Measurements from ENCODE around the gene KCTD21.
"Not testable (repeated sequence)": the region's sequence is repeated elsewhere in the genome, so short reads cannot be mapped to it uniquely, and the experiment has no call there.

The KCTD21 gene

DNA sequence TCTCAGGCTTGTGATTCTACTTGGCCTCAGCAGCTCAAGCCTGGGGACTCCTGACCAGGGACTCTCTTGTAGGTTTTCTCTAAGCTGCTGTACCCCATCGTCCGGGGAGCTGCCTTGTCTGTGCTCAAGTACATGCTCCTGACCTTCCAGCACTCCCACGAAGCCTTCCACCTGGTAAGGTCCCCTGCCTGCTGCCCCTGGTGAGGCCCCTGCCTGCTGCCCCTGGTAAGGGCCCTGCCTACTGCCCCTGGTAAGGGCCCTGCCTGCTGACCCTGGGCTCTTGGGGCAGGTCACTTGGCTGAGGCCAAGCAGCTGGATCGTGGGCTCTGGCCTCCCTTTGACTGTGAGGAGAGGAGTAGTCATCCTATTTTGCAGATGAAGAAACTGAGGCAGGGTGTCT is 11.6 kb upstream of the KCTD21 start:
- no peak for DNase-seq

GRCh38 chr11:78199653-78200015 is 11.2 kb upstream of the KCTD21 start:
- no peak for DNase-seq

DNA sequence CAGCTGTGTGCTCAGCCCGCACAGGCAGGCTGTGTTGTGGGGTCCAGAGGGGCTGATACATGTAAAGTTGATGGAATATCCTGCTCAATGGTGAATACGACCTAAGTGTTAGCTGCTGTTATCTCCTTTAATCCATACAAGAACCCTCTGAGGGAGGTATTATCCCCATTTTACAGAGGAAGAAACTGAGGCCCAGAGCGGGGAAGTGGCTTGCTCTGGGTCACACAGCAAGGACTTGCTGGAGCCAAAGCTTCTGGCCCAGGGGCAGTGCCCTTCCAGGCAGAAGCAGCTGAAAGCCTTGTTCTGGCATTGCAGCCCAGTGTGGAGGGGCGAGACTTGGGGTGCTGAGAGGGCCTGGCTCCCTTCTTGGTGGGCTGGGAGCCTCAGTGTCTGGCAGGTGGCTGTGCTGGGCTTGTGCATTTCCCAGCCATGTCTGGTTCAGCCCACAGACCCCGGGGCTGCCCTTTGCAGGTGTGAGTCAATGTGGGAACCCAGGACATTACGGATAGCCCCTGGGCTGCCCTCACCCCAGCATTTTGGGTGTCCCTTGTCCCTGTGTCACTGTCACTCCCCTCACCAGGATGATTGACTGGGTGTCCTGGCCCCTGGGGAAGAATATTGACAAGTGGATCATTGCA is 10.7 kb upstream of the KCTD21 start:
- DNase-seq, result no peak

GRCh38 chr11:78197816-78198215 is 9.4 kb upstream of the KCTD21 start:
- no peak for DNase-seq

GRCh38 chr11:78196661-78197091 is 8.2 kb upstream of the KCTD21 start:
- DNase-seq, result no peak

DNA sequence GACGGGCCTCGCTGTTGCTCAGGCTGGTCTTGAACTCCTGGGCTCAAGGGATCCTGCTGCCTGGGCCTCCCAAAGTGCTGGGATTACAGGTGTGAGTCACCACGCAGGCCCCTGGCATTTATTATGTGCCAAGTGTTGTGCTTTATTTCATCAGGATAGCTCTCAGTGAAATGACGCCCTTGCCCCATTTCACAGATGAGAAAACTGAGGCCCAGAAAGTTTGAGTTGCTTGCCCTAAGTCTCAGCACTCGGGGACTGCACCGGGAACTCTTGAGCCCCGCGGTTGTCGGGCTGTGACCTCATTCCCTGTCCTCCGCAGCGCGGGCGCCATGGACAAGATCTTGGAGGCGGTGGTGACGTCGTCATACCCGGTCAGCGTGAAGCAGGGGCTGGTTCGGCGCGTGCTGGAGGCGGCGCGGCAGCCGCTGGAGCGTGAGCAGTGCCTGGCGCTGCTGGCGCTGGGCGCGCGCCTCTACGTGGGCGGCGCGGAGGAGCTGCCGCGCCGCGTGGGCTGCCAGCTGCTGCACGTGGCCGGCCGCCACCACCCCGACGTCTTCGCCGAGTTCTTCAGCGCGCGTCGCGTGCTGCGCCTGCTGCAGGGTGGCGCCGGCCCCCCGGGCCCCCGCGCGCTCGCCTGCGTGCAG is 7.6 kb upstream of the KCTD21 start:
- no peak for DNase-seq

DNA sequence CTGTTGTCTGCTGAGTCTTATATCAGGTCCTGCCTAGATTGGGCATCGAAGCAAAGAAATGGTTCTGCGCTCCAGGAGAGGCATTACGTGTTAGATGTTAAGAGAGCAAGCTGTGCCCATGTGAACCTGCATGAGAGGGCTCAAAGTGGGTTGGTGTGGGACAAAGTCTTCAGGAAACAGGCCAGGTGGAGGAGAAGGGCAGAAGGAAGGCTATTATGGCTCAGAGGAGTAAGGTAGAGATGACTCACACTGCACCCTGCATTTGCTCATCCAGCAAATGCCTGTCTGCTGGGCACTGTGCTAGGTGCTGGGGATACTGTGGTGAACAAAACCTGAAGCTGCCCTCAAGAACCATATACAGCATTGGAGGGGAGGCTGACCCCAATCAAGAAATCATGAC is 6.1 kb upstream of the KCTD21 start:
- DNase-seq, result no peak

- DNase-seq, result no peak
Measured at GRCh38 chr11:78193806-78194205, 5.4 kb upstream of the KCTD21 start.

GRCh38 chr11:78192911-78193351 is 4.5 kb upstream of the KCTD21 start:
- peak; percentile 46 for DNase-seq

DNA sequence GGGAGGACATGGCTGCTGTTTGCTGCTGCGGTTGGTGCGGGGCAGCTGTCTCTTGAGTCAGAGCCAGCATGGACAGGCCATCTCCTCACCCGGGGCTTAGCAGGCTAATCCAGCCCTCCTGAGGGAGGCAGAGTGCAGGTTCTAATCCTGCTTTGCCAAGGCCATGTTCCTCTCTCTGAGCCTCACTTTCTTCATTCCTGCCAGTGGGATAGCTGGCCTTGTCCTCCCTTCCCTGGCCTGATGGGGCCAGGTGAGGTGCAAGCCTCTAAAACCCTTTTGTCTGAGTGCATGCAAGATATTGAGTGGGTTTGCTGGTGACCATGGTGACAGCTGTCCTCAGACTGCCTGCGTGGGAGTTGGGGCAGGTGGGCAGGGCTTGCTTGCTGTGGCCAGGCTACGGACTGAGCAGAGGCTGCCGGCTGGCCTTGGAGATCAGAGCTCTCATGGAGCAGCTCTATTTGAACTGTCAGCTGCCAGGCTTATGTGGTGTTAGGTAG is 3.8 kb upstream of the KCTD21 start:
- no peak for DNase-seq

DNA sequence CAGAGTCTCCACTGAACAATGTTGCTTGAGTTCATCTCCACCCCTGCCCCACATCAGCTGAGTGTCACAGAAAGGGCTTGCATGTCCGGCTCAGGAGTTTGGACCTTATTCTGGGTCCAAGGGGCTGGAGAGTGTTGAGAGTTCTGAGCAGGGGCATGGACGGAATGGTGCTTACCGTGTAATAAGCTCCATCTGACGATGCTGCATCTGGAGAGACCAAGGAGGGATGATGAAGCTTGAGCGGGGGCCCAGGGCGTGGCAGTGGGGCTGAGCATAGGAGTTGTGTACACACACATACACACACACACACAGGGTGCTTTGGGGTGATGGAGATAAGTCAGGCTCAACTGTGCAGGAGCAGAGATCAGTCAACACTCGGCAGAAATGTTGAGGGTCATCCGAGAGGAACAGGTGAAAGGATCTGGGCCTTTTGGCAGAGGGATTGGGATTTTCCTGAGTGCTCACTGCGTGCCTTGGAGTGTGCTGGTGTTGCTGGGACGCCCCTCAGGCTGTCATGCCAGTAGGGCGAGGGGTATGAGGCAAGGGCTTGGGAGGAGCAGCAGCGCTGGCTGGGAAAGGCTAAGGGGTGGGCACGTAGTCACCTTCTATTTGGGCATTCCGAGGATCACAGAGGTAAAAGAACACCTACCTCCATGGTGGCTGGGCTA is 2.6 kb upstream of the KCTD21 start:
- no peak for DNase-seq

DNA sequence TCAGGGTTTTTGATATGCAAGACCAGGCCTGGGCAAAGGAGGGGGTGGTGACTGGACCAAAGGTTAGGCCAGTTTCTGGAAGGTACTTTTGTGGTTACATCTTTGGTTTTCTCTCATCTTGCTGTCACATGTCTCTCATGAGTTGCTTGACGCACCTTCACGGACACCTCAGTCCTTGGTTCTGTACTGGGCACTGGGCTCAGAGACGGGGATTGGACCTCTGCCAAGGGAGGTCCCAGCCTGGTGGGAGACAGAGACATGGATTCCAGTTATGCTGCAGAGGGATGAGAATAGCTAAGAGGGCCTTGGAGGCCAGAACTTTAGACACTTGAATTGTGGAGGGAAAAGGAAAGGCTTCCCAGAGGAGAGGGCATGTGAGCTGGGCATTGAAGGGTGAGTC is 1.9 kb upstream of the KCTD21 start:
- no peak for DNase-seq

DNA sequence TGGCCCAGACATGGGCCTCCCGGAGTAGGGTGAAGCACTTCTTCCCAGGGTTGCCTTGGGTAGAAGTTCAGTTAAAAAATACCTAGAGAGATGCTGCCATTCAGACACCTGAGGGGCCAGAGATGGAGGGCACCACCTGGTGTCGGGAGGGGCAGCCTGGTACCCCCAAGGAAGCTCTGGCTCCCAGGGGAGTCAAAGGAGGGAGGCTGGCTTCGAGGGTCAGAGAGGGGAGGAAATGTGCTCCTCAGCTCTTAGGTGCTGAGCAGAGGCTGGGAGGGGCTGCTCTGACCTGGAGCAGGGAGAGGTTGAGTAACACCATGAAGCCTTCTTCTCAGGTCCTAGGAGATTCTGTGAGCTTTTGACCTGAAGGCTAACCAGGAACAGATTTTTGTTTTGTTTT is 1.4 kb upstream of the KCTD21 start:
- no peak for DNase-seq

- no peak for DNase-seq
Measured at GRCh38 chr11:78189174-78189724, 823 bp upstream of the KCTD21 start.

DNA sequence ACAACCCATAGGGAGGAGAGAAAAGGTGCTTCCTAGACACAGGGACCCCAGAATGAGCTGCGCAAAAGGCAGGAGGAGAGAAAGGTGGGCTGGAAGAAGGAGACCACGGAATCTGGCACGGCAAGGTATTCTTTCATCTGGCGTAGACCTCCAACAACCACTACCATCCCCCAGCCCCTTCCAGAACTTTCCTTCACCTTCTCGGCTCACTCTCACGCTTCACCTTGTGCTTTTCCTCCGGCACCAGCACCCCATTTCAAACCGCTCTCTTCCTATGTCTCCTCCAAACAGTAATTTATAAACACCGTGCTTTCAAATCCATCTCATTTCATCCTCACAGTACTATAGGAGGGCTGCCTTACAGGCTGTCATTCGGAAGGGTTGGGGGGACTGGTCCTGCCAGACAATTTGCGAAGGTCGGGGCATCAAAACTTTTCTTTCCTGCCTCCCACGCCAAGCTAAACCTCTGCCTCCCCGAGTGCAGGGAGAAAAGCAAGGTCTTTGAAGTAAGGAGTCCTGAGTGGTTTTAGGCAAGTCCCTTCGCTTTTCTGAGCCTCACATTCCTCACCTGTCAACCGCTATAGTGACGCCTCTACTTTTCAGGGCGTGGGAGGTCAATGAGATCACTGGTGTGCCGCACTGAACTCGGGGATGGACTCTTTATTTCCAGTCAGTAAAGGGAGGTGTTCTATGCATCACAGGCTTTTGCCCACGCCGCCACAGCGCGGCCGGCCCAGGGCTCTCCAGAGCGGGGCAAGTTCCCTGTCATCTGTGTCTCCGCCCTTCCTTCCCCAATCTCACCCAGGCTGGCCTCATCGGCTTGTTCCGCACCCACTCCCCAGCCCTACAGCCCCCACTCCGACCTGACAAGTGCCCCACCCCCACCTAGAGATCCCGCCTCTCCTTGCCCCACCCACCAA is 800 bp downstream of the KCTD21 start:
- DNase-seq, result peak; percentile 58

DNA sequence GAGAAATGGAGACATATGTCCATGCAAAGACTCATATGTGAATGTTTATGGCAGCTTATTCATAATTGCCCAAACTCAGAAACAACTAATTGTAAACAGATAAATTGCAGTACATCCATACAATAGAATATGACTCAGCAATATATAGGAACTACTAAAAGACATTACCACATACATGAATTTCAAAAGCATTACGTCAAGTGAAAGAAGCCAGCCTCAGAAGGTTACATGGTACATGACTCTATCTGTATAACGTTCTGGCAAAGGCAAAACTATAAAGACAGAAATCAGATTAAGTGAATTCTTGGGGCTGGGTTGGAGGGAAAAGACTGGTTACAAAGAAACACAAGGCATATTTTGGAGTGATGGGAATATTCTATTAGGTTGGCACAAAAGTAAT is 7.2 kb downstream of the KCTD21 start:
- peak; percentile 56 for DNase-seq

DNA sequence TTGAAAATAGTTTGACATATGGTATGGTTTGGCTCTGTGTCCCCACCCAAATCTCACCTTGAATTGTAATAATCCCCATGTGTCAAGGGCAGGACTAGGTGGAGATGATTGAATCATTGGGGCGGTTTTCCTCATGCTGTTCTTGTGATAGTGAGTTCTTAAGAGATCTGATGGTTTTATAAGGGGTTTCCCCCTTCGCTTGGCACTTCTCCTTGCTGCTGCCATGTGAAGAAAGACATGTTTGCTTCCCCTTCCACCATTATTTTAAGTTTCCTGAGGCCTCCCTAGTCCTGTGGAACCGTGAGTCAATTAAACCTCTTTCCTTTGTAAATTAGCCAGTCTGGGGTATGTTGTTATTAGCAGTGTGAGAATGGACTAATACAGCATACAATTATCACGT is 7.7 kb downstream of the KCTD21 start:
- DNase-seq, result no peak

DNA sequence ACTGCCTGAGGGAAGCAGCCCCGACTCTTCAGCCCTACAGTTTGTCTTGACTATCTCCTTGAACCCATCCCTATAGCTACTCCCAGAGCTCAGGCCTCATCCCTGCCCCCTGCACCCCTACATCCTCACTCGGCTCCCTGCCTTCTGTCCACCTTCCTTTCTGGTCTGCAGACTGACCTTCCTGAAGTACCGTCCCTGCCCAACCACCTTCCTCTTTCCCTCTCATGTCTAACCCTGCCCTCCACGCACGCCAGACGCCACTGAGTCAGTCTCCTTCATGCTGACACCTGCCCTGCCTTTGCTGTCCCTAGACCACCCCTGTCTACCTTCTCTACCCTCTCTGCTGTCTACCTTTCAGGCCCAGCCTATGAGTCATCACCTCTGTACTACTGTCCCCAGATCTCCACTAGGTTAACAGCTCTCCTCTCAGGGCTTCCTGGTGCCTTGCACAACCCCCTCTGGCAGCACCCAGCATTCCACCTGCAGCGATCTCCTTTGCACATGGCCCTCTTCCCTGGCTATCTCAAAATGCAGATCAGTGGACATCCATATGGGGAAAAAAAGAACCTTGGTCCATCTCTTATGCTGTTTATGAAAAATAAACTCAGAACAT is 8.9 kb downstream of the KCTD21 start:
- DNase-seq, result no peak

- DNase-seq, result no peak
Measured at GRCh38 chr11:78177216-78177615, 11.2 kb downstream of the KCTD21 start.

GRCh38 chr11:78176605-78177141 is 11.8 kb downstream of the KCTD21 start:
- DNase-seq, result no peak

- DNase-seq, result not testable (repeated sequence)
Measured at GRCh38 chr11:78175862-78176261, 12.6 kb downstream of the KCTD21 start.

GRCh38 chr11:78171951-78172350 is 16.5 kb downstream of the KCTD21 start:
- DNase-seq, result no peak

All from MV-4-11 (cell line).